SK-N-SH (cell line): ENCODE results near the gene ANKRD39. TPM values are rescaled to one million over a fixed set of nuclear protein-coding genes. Genes with fewer than 3 reads are reported as not detected.
"Not testable (repeated sequence)": the region's sequence is repeated elsewhere in the genome, so short reads cannot be mapped to it uniquely, and the experiment has no call there.

ENCODE experiments used
- CTCF ChIA-PET: fragments of 300-600, 350-600 bp; formaldehyde crosslinking; extraction: SDS; loops from one replicate; lab custom pipeline; 2021; lab: Yijun Ruan, JAX
- POLR2A ChIA-PET: fragments of 350-600 bp; sonication (Branson Sonifier 250); formaldehyde crosslinking; extraction: SDS; loops from one replicate; lab custom pipeline; 2020; ENCODE audit warnings: antibody characterized with exemption, inconsistent platforms; lab: Yijun Ruan, JAX
- DNase-seq: peaks from one replicate; pipeline ENCODE4 v3.0.0; 2012
- H2AFZ ChIP-seq: fragments of 200-600 bp; sonication (generic); 2 replicates; pipeline ENCODE4 v1.8.1; 2016; ENCODE audit warnings: antibody characterized with exemption, mild to moderate bottlenecking, low read depth
- H3F3A ChIP-seq: fragments of 200-600 bp; sonication (generic); replicated peaks from 2 replicates; pipeline ENCODE3; 2016; ENCODE audit warnings: antibody characterized with exemption, mild to moderate bottlenecking; ENCODE audit not compliant: insufficient read depth
- H3K27ac ChIP-seq, 2 experiments: fragments of 200-500 bp in 1 of 2; fragments of 200-600 bp in 1 of 2; sonication (Bioruptor generic) in 1 of 2; sonication (generic), shearing (Covaris generic) in 1 of 2; 2 replicates each; pipeline versions ENCODE4 v1.5.1 to v1.6.1; 2014 to 2016; ENCODE audit warnings: low read depth in 2 of 2, inconsistent platforms in 1 of 2, low read length in 1 of 2, mild to moderate bottlenecking in 1 of 2, mixed read lengths in 1 of 2
- H3K27me3 ChIP-seq: fragments of 200-600 bp; sonication (generic), shearing (Covaris generic); 2 replicates; pipeline ENCODE4 v1.6.1; 2016; ENCODE audit warnings: mixed run types; ENCODE audit not compliant: insufficient read depth
- H3K36me3 ChIP-seq, 2 experiments: fragments of 200-500 bp in 1 of 2; fragments of 200-600 bp in 1 of 2; sonication (Bioruptor generic) in 1 of 2; sonication (generic) in 1 of 2; replicated peaks in 1 of 2; 2 replicates each; pipeline versions ENCODE3 to v1.5.1; 2014 to 2016; ENCODE audit warnings: low read length in 1 of 2, mild to moderate bottlenecking in 1 of 2; ENCODE audit not compliant: insufficient read depth in 2 of 2, control insufficient read depth in 1 of 2
- H3K4me1 ChIP-seq, 2 experiments: fragments of 200-500 bp in 1 of 2; fragments of 200-600 bp in 1 of 2; sonication (Bioruptor generic) in 1 of 2; sonication (generic), shearing (Covaris generic) in 1 of 2; 2 replicates each; pipeline versions ENCODE4 v1.5.1 to v1.6.1; 2014 to 2016; ENCODE audit warnings: low read depth in 1 of 2, low read length in 1 of 2, mixed run types in 1 of 2; ENCODE audit not compliant: insufficient read depth in 2 of 2, control insufficient read depth in 1 of 2
- H3K4me2 ChIP-seq: fragments of 200-600 bp; sonication (generic), shearing (Covaris generic); 2 replicates; pipeline ENCODE4 v1.6.1; 2017; ENCODE audit warnings: mixed run types
- H3K4me3 ChIP-seq, 2 experiments: fragments of 200-500 bp in 1 of 2; fragments of 200-600 bp in 1 of 2; sonication (Bioruptor generic) in 1 of 2; sonication (generic), shearing (Covaris generic) in 1 of 2; 2 replicates each; pipeline versions ENCODE4 v1.5.1 to v1.8.1; 2014 to 2016; ENCODE audit warnings: low read depth in 2 of 2, inconsistent platforms in 1 of 2, low read length in 1 of 2, mild to moderate bottlenecking in 1 of 2, mixed read lengths in 1 of 2, moderate library complexity in 1 of 2
- H3K79me2 ChIP-seq: fragments of 200-600 bp; sonication (generic); 2 replicates; pipeline ENCODE4 v1.8.1; 2017; ENCODE audit warnings: mild to moderate bottlenecking; ENCODE audit not compliant: insufficient read depth
- H3K9ac ChIP-seq: fragments of 200-600 bp; sonication (generic); 2 replicates; pipeline ENCODE4 v1.6.1; 2017; ENCODE audit warnings: mixed run types
- H3K9me2 ChIP-seq: fragments of 200-600 bp; sonication (generic); 2 replicates; pipeline ENCODE4 v1.6.1; 2017; ENCODE audit warnings: mixed run types
- H3K9me3 ChIP-seq: fragments of 200-600 bp; sonication (generic); 2 replicates; pipeline ENCODE4 v1.6.1; 2017; ENCODE audit warnings: mixed run types, mild to moderate bottlenecking, moderate library complexity
- H4K20me1 ChIP-seq: fragments of 200-600 bp; sonication (generic); 2 replicates; pipeline ENCODE4 v1.6.1; 2017; ENCODE audit warnings: mild to moderate bottlenecking, mixed run types; ENCODE audit not compliant: insufficient read depth
- CHD2 ChIP-seq: fragments of 150-350 bp; IDR thresholded peaks from 2 replicates; pipeline ENCODE4 v1.6.1; 2018; ENCODE audit warnings: low read length; ENCODE audit not compliant: partially characterized antibody
- ELF1 ChIP-seq: IDR thresholded peaks from 2 replicates; pipeline ENCODE4 v1.4.0; 2012
- EP300 ChIP-seq, 2 experiments: IDR thresholded peaks; 2 replicates each; pipeline versions ENCODE4 v1.4.0 to v1.6.1; 2012; ENCODE audit warnings: borderline replicate concordance in 1 of 2, low read depth in 1 of 2, low read length in 1 of 2
- FOSL2 ChIP-seq: IDR thresholded peaks from 2 replicates; pipeline ENCODE4 v1.4.0; 2012; ENCODE audit warnings: low read depth, mild to moderate bottlenecking, moderate library complexity, borderline replicate concordance
- FOXJ3 ChIP-seq: sonication (generic); formaldehyde crosslinking; IDR thresholded peaks from 2 replicates; pipeline ENCODE4 v1.5.1; 2020; ENCODE audit warnings: mild to moderate bottlenecking, missing genetic modification reagents
- GABPA ChIP-seq: IDR thresholded peaks from 2 replicates; pipeline ENCODE4 v1.4.0; 2012; ENCODE audit warnings: low read depth, mild to moderate bottlenecking
- MXI1 ChIP-seq: IDR thresholded peaks from 2 replicates; pipeline ENCODE4 v1.6.1; 2012; ENCODE audit warnings: mild to moderate bottlenecking, low read depth, low read length, improper control_type of control experiment
- NRF1 ChIP-seq: IDR thresholded peaks from 2 replicates; pipeline ENCODE4 v1.6.1; 2012; ENCODE audit warnings: low read depth, mild to moderate bottlenecking, low read length
- RAD21 ChIP-seq: IDR thresholded peaks from 2 replicates; pipeline ENCODE4 v1.6.1; 2012; ENCODE audit warnings: mild to moderate bottlenecking, low read length
- RCOR1 ChIP-seq: fragments of 150-350 bp; IDR thresholded peaks from 2 replicates; pipeline ENCODE4 v1.6.1; 2017; ENCODE audit warnings: antibody characterized with exemption, low read length
- TAF1 ChIP-seq: IDR thresholded peaks from 2 replicates; pipeline ENCODE4 v1.6.1; 2012; ENCODE audit warnings: low read depth, mild to moderate bottlenecking, low read length, moderate library complexity, borderline replicate concordance
- YY1 ChIP-seq: IDR thresholded peaks from 2 replicates; pipeline ENCODE4 v1.4.0; 2012; ENCODE audit warnings: low read depth, mild to moderate bottlenecking
- WGBS: methylation state at CpG from one replicate; pipeline ENCODE4 v1.1.6; 2017; ENCODE audit warnings: low lambda C conversion rate; 5-methylcytosine and 5-hydroxymethylcytosine counted together
- polyA plus RNA-seq, 3 experiments: library from polyadenylated mRNA; depleted of rRNA; stranded (reverse); fragments of >200 nt; gene quantifications; 2 replicates each; pipeline ENCODE4 v1.2.3, GENCODE V29; 2012
- TF ChIP-seq, protein P1 (sequence below): IDR thresholded peaks from 2 replicates; pipeline ENCODE4 v1.4.0; 2012; ENCODE audit warnings: low read depth, borderline replicate concordance
- TF ChIP-seq, protein P2 (sequence below): IDR thresholded peaks from 2 replicates; pipeline ENCODE4; 2012
- TF ChIP-seq, protein P3 (sequence below): IDR thresholded peaks from 2 replicates; pipeline ENCODE4 v1.4.0; 2012; ENCODE audit warnings: low read depth, borderline replicate concordance
- TF ChIP-seq, protein P4 (sequence below): IDR thresholded peaks from 2 replicates; pipeline ENCODE4 v1.4.0; 2012; ENCODE audit warnings: low read depth

Gene ANKRD39
- polyA plus RNA-seq, 1 of the 3 experiments (the other 2 are of a cell fraction), result 11.8 TPM

DNA sequence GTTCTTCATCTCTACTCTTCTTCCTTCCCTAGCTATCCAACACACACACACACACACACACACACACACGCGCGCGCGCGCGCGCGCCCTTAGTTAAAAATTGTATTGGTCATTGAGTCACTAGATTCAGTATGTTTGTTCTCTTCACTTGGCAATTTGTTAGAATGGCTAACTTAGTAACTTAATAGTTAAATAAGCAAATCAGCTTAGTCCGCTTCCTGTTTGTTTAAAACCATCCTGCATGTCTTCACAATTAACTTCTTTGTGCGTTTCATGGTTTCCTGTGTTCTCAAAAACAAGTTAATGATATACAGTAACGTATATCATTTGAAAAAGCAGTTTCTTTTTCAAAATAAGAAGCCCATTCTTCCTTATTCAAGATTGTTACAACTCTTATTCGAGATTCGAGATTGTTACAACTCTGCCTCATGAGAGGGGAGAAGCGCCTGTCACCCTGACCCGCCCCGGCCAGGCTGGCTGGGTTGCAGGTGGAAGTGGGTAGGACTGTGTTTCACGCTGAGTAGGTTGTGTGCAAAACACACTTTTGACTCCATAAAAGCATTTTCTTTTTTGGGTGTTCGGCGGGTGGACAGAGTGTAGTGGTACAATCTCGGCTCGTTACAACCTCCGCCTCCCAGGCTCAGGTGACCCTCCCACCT is 51.2 kb downstream of the ANKRD39 start:
- H3K36me3 ChIP-seq, result peaks cover 0 to 2% of the 10 kb centered on the region in 2 experiments
- no peak overlapping the region for H3K27ac ChIP-seq
- WGBS, result 92% methylated on average over 23 of the region's 23 CpGs
- no peak for DNase-seq
- CTCF ChIA-PET, result interaction anchor here (0.8 to 1.5 kb wide), 3 partner anchors 10 to 257 kb away, joined by 3 to 6 read pairs (median 3); partner anchors contain the start of gene CNNM3
- H3K9me2 ChIP-seq, result no peaks in the 10 kb centered on the region
- H3K79me2 ChIP-seq, result no peaks in the 10 kb centered on the region
- H3K4me3 ChIP-seq, result no peak overlapping the region
- no peak overlapping the region for H3K9ac ChIP-seq
- peaks cover 0 to 11% of the 10 kb centered on the region in 2 experiments; a peak in 1 of 4 replicates for H3K4me1 ChIP-seq
- no peaks in the 10 kb centered on the region for H3K9me3 ChIP-seq
- POLR2A ChIA-PET, result no interaction called here
- H4K20me1 ChIP-seq, result no peaks in the 10 kb centered on the region
- H2AFZ ChIP-seq, result no peak overlapping the region
- H3K4me2 ChIP-seq, result no peak overlapping the region
- H3K27me3 ChIP-seq, result no peaks in the 10 kb centered on the region
- TF ChIP-seq TAF1 (no peak), RAD21 (no peak), MXI1 (no peak), FOXJ3 (no peak), ELF1 (no peak), EP300 (IDR thresholded peaks at IDR 0.05; ENCODE audit: borderline replicate concordance in 1 of 2, low read depth in 1 of 2, low read length in 1 of 2) (no peak), RCOR1 (no peak), NRF1 (no peak), YY1 (no peak), FOSL2 (no peak), GABPA (no peak), CHD2 (no peak)
- TF ChIP-seq, protein P1, sequence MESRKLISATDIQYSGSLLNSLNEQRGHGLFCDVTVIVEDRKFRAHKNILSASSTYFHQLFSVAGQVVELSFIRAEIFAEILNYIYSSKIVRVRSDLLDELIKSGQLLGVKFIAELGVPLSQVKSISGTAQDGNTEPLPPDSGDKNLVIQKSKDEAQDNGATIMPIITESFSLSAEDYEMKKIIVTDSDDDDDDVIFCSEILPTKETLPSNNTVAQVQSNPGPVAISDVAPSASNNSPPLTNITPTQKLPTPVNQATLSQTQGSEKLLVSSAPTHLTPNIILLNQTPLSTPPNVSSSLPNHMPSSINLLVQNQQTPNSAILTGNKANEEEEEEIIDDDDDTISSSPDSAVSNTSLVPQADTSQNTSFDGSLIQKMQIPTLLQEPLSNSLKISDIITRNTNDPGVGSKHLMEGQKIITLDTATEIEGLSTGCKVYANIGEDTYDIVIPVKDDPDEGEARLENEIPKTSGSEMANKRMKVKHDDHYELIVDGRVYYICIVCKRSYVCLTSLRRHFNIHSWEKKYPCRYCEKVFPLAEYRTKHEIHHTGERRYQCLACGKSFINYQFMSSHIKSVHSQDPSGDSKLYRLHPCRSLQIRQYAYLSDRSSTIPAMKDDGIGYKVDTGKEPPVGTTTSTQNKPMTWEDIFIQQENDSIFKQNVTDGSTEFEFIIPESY, result no peak
- TF ChIP-seq, protein P2, sequence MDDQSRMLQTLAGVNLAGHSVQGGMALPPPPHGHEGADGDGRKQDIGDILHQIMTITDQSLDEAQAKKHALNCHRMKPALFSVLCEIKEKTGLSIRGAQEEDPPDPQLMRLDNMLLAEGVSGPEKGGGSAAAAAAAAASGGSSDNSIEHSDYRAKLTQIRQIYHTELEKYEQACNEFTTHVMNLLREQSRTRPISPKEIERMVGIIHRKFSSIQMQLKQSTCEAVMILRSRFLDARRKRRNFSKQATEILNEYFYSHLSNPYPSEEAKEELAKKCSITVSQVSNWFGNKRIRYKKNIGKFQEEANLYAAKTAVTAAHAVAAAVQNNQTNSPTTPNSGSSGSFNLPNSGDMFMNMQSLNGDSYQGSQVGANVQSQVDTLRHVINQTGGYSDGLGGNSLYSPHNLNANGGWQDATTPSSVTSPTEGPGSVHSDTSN, result no peak
- TF ChIP-seq, protein P3, sequence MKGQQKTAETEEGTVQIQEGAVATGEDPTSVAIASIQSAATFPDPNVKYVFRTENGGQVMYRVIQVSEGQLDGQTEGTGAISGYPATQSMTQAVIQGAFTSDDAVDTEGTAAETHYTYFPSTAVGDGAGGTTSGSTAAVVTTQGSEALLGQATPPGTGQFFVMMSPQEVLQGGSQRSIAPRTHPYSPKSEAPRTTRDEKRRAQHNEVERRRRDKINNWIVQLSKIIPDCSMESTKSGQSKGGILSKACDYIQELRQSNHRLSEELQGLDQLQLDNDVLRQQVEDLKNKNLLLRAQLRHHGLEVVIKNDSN, result no peak
- TF ChIP-seq, protein P4, sequence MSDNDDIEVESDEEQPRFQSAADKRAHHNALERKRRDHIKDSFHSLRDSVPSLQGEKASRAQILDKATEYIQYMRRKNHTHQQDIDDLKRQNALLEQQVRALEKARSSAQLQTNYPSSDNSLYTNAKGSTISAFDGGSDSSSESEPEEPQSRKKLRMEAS, result no peak
- TF ChIP-seq, all 33 proteins: peak for 0
- no peaks in the 10 kb centered on the region for H3F3A ChIP-seq

DNA sequence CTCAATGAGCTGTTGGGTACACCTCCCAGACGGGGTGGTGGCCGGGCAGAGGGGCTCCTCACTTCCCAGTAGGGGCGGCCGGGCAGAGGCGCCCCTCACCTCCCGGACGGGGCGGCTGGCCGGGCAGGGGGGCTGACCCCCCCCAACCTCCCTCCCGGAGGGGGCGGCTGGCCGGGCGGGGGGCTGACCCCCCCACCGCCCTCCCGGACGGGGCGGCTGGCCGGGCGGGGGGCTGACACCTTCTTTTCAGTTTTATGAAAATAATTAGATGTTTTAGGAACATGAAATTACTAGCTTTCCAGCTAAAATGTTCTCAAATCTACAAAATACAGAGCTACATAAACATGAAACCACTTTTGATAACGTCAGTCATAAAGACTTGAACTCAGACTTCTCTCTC is 51.9 kb downstream of the ANKRD39 start:
- H3K27me3 ChIP-seq, H3K79me2 ChIP-seq, H3K36me3 ChIP-seq, H2AFZ ChIP-seq, H3K9ac ChIP-seq, H3F3A ChIP-seq, POLR2A ChIA-PET, H3K27ac ChIP-seq, H3K9me2 ChIP-seq, DNase-seq, H3K4me3 ChIP-seq, H3K4me2 ChIP-seq, H3K9me3 ChIP-seq, H4K20me1 ChIP-seq: not testable (repeated sequence)
- WGBS, result 97% methylated on average over 17 of the region's 20 CpGs
- peaks cover 0 to 11% of the 10 kb centered on the region in 2 experiments; a peak in 1 of 4 replicates for H3K4me1 ChIP-seq
- CTCF ChIA-PET, result interaction anchor here (1.1 to 1.5 kb wide), 2 partner anchors 10 to 22 kb away, joined by 3 to 6 read pairs; partner anchors contain the start of gene CNNM3
